SK-N-MC (cell line): ENCODE data around the gene MYBPC1.

Experiments
- EZH2 ChIP-seq: fragments of 200-600 bp; sonication (generic); IDR thresholded peaks from one replicate; pipeline ENCODE4 v1.6.1; 2017; ENCODE audit warnings: antibody characterized with exemption
- POLR2AphosphoS5 ChIP-seq: IDR thresholded peaks from 2 replicates; pipeline ENCODE4 v1.6.1; 2012; ENCODE audit warnings: mild to moderate bottlenecking, low read depth, low read length, borderline replicate concordance

DNA sequence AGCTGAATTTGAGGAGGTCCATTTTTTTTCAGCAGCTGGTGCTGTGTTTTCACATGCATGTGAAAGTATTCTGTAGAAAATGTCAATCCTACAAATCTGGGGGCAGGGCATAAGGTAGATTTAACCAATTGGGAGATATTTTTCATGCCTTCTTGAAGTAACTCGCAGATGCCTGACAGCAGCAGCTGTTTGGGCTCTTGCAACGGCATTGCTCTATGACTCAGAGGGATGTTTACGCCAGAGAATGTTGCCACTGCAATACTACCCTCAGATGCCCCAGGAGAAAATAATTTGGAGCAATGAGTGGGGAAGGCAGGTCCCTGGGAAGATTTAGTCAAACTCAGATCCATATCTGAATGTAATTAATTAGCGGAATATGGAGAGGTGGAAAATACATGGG lies 42.5 kb upstream of the MYBPC1 start:
- TF ChIP-seq POLR2AphosphoS5 = no peak
- no peak for TF ChIP-seq EZH2
